H9 (cell line): Measurements from ENCODE around the gene HLA-DPB1. TPM values are rescaled to one million over a fixed set of nuclear protein-coding genes. Genes with fewer than 3 reads are reported as not detected.

Experiments used
- DNase-seq: peaks from one replicate; pipeline ENCODE4 v3.0.0-alpha.2; 2017
- H2AFZ ChIP-seq: one replicate; pipeline ENCODE4 v1.6.1; 2013; ENCODE audit warnings: mild to moderate bottlenecking, low read length, control low read depth, moderate library complexity
- H2AK5ac ChIP-seq: 2 replicates; pipeline ENCODE4 v1.6.1; 2013; ENCODE audit warnings: low read length, control low read depth, mixed read lengths; ENCODE audit not compliant: insufficient read length
- H2BK120ac ChIP-seq: one replicate; pipeline ENCODE4 v1.6.1; 2013; ENCODE audit warnings: low read depth, mild to moderate bottlenecking, low read length, control low read depth, inconsistent platforms; ENCODE audit not compliant: poor library complexity, severe bottlenecking
- H2BK12ac ChIP-seq: 2 replicates; pipeline ENCODE4 v1.6.1; 2013; ENCODE audit warnings: low read length, control low read depth, mixed read lengths, low read depth; ENCODE audit not compliant: insufficient read length
- H2BK15ac ChIP-seq: 2 replicates; pipeline ENCODE4 v1.6.1; 2013; ENCODE audit warnings: low read depth, low read length, control low read depth
- H2BK20ac ChIP-seq: one replicate; pipeline ENCODE4 v1.6.1; 2013; ENCODE audit warnings: low read depth, mild to moderate bottlenecking, low read length, control low read depth, inconsistent platforms; ENCODE audit not compliant: poor library complexity, severe bottlenecking
- H2BK5ac ChIP-seq: 2 replicates; pipeline ENCODE4 v1.6.1; 2013; ENCODE audit warnings: low read length, control low read depth, mixed read lengths; ENCODE audit not compliant: insufficient read length
- H3K14ac ChIP-seq: 2 replicates; pipeline ENCODE4 v1.6.1; 2013; ENCODE audit warnings: low read length, control low read depth; ENCODE audit not compliant: insufficient read depth
- H3K18ac ChIP-seq: 2 replicates; pipeline ENCODE4 v1.6.1; 2013; ENCODE audit warnings: low read depth, mild to moderate bottlenecking, mixed read lengths, low read length, control low read depth; ENCODE audit not compliant: insufficient read length
- H3K23ac ChIP-seq: 2 replicates; pipeline ENCODE4 v1.6.1; 2013; ENCODE audit warnings: low read length, control low read depth, mixed read lengths, low read depth; ENCODE audit not compliant: insufficient read length
- H3K23me2 ChIP-seq: 2 replicates; pipeline ENCODE4 v1.6.1; 2013; ENCODE audit warnings: low read depth, mild to moderate bottlenecking, mixed read lengths, low read length, control low read depth; ENCODE audit not compliant: insufficient read length, poor library complexity, severe bottlenecking
- H3K27ac ChIP-seq: 2 replicates; pipeline ENCODE4 v1.5.1; 2013; ENCODE audit warnings: low read length, control low read depth, mixed read lengths, low read depth; ENCODE audit not compliant: insufficient read length
- H3K27me3 ChIP-seq: 2 replicates; pipeline ENCODE4 v1.6.1; 2013; ENCODE audit warnings: low read length, control low read depth, inconsistent platforms; ENCODE audit not compliant: insufficient read depth
- H3K4ac ChIP-seq: 2 replicates; pipeline ENCODE4 v1.6.1; 2013; ENCODE audit warnings: low read depth, mild to moderate bottlenecking, control low read depth, inconsistent platforms, low read length, moderate library complexity
- H3K4me1 ChIP-seq: 2 replicates; pipeline ENCODE4 v1.6.1; 2013; ENCODE audit warnings: low read length, control low read depth, inconsistent platforms; ENCODE audit not compliant: insufficient read depth
- H3K4me2 ChIP-seq: 2 replicates; pipeline ENCODE4 v1.6.1; 2013; ENCODE audit warnings: low read length, control low read depth, mixed read lengths; ENCODE audit not compliant: insufficient read length, insufficient read depth
- H3K56ac ChIP-seq: 2 replicates; pipeline ENCODE4 v1.6.1; 2013; ENCODE audit warnings: low read depth, mild to moderate bottlenecking, mixed read lengths, low read length, control low read depth; ENCODE audit not compliant: insufficient read length
- H3K79me1 ChIP-seq: 2 replicates; pipeline ENCODE4 v1.6.1; 2013; ENCODE audit warnings: low read depth, mild to moderate bottlenecking, moderate library complexity, low read length, control low read depth, inconsistent platforms; ENCODE audit not compliant: insufficient read depth, poor library complexity, severe bottlenecking
- H3K79me2 ChIP-seq: 2 replicates; pipeline ENCODE4 v1.6.1; 2013; ENCODE audit warnings: low read length, control low read depth, inconsistent platforms; ENCODE audit not compliant: insufficient read depth
- H3K9ac ChIP-seq: 2 replicates; pipeline ENCODE4 v1.6.1; 2013; ENCODE audit warnings: low read length, control low read depth, mixed read lengths; ENCODE audit not compliant: insufficient read length; ENCODE audit errors: extremely low read depth
- H3K9me3 ChIP-seq: one replicate; pipeline ENCODE4 v1.6.1; 2013; ENCODE audit warnings: low read depth, low read length, inconsistent platforms; ENCODE audit not compliant: control insufficient read depth
- H3T11ph ChIP-seq: one replicate; pipeline ENCODE4 v1.6.1; 2013; ENCODE audit warnings: mild to moderate bottlenecking, low read length, control low read depth, inconsistent platforms
- H4K20me1 ChIP-seq: one replicate; pipeline ENCODE4 v1.6.1; 2013; ENCODE audit not compliant: control insufficient read depth, insufficient read length, insufficient read depth
- H4K5ac ChIP-seq: 2 replicates; pipeline ENCODE4 v1.6.1; 2013; ENCODE audit warnings: low read depth, mild to moderate bottlenecking, mixed read lengths, low read length, control low read depth; ENCODE audit not compliant: insufficient read length
- H4K8ac ChIP-seq: replicated peaks from 2 replicates; pipeline ENCODE4 v1.6.1; 2013; ENCODE audit warnings: low read length, control low read depth, mixed read lengths, low read depth; ENCODE audit not compliant: insufficient read length
- H4K91ac ChIP-seq: 2 replicates; pipeline ENCODE4 v1.6.1; 2013; ENCODE audit warnings: low read depth, mild to moderate bottlenecking, moderate library complexity, mixed read lengths, low read length, control low read depth; ENCODE audit not compliant: insufficient read length
- H3K27ac Mint-ChIP-seq, 3 experiments: 2 replicates in 2 of 3; 3 replicates in 1 of 3; pipeline ENCODE4 v1.8.0; 2020 to 2021; ENCODE audit warnings: mixed read lengths in 3 of 3, mild to moderate bottlenecking in 1 of 3, moderate library complexity in 1 of 3
- H3K27me3 Mint-ChIP-seq: 2 replicates; pipeline ENCODE4 v1.8.0; 2021; ENCODE audit warnings: low read depth, mild to moderate bottlenecking, moderate library complexity, mixed read lengths
- H3K36me3 Mint-ChIP-seq, 3 experiments: 2 replicates in 2 of 3; 3 replicates in 1 of 3; pipeline ENCODE4 v1.8.0; 2020 to 2021; ENCODE audit warnings: low read depth in 3 of 3, mixed read lengths in 3 of 3; ENCODE audit not compliant: insufficient read depth in 1 of 3
- H3K4me1 Mint-ChIP-seq, 2 experiments: 2 replicates each; pipeline ENCODE4 v1.8.0; 2020; ENCODE audit warnings: mixed read lengths in 2 of 2
- H3K4me3 Mint-ChIP-seq, 2 experiments: 2 replicates in 1 of 2; 3 replicates in 1 of 2; pipeline ENCODE4 v1.8.0; 2020 to 2021; ENCODE audit warnings: mild to moderate bottlenecking in 2 of 2, mixed read lengths in 2 of 2, moderate library complexity in 1 of 2
- H3K9me3 Mint-ChIP-seq, 2 experiments: 2 replicates in 1 of 2; 3 replicates in 1 of 2; pipeline ENCODE4 v1.8.0; 2020; ENCODE audit warnings: mild to moderate bottlenecking in 2 of 2, mixed read lengths in 2 of 2, moderate library complexity in 1 of 2
- CTCF ChIP-seq: fragments of 200-600 bp; sonication (generic); conservative IDR thresholded peaks from 3 replicates; pipeline ENCODE4 v1.8.0; 2021; ENCODE audit warnings: antibody characterized with exemption, mild to moderate bottlenecking
- total RNA-seq: library from RNA; stranded (reverse); gene quantifications from 2 replicates; pipeline ENCODE4 v1.2.1, GENCODE V29; 2021

HLA-DPB1 gene
- total RNA-seq, 1 experiment from 2014 or later, result 23.6 TPM

DNA sequence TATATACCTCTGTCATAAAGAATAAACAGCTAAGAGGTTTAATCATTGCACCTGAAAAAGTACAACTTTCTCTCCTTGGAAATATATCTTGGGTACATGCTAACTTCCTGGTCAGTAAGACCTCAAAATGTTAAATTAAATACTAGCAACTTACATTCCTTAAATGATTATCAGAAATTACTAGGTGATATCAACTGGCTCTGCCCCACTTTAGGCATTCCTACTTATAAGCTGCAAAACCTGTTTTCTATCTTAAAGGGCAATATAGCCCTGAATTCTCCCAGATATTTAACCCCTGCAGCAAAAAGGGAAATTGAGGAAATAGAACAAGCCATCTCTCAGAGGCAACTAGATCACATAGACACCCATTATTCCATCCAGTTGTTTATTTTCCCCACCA is 23.2 kb upstream of the HLA-DPB1 start:
- TF ChIP-seq CTCF, result no peak
- H3T11ph ChIP-seq, result no peak overlapping the region

More for the DNA sequence above, 23.2 kb upstream of the HLA-DPB1 start:
- H3K23ac ChIP-seq, result no peak overlapping the region
- H4K8ac ChIP-seq, result no peak overlapping the region
- H3K4me1 ChIP-seq, result peaks cover 2% of the 10 kb centered on the region; the same call in 1 of the 2 replicates
- H3K14ac ChIP-seq, result no peak overlapping the region
- no peaks in the 10 kb centered on the region for H3K79me1 ChIP-seq
- no peak overlapping the region for H3K18ac ChIP-seq
- DNase-seq, result no peak
- no peaks in the 10 kb centered on the region for H3K23me2 ChIP-seq
- H2AFZ ChIP-seq, result no peak overlapping the region
- H3K56ac ChIP-seq, result no peak overlapping the region
- Mint-ChIP-seq H3K4me1 (peaks cover 31 to 39% of the 10 kb centered on the region in 2 experiments), H3K36me3 (peaks cover 0 to 15% (median 7%) of the 10 kb centered on the region in 3 experiments; a peak in 5 of 7 replicates), H3K9me3 (peaks cover 6 to 18% of the 10 kb centered on the region in 2 experiments; a peak in 4 of 5 replicates), H3K27me3 (peaks cover 3% of the 10 kb centered on the region; the same call in 1 of the 2 replicates), H3K27ac (peak overlapping the region in 1 of 3 experiments; percentile 82; a peak in 2 of 7 replicates), H3K4me3 (no peak overlapping the region)
- no peak overlapping the region for H2BK5ac ChIP-seq
- H3K27me3 ChIP-seq, result no peaks in the 10 kb centered on the region
- H3K4me2 ChIP-seq, result no peak overlapping the region
- H2AK5ac ChIP-seq, result no peak overlapping the region
- no peak overlapping the region for H2BK20ac ChIP-seq
- no peak overlapping the region for H3K27ac ChIP-seq
- H3K79me2 ChIP-seq, result no peaks in the 10 kb centered on the region
- H3K9me3 ChIP-seq, result no peaks in the 10 kb centered on the region
- H2BK12ac ChIP-seq, result no peak overlapping the region
- H3K4ac ChIP-seq, result no peak overlapping the region
- no peak overlapping the region for H3K9ac ChIP-seq
- no peaks in the 10 kb centered on the region for H4K20me1 ChIP-seq
- H2BK120ac ChIP-seq, result no peak overlapping the region
- H2BK15ac ChIP-seq, result no peak overlapping the region
- H4K91ac ChIP-seq, result no peak overlapping the region
- no peak overlapping the region for H4K5ac ChIP-seq
